ENCODE results near the gene KCNG2.

- no peak for TF ChIP-seq CTCF (IDR thresholded peaks at IDR 0.05; ENCODE audit: low read depth, low read length)
- no peak for TF ChIP-seq EZH2phosphoT487 (IDR thresholded peaks at IDR 0.05; ENCODE audit: low read depth)
Measured at GRCh38 chr18:79754831-79755351, 42.8 kb upstream of the KCNG2 start.
